D721Med (cell line): ENCODE results near the gene CTU1.

ENCODE experiments used
- DNase-seq: peaks from one replicate; pipeline ENCODE4 v3.0.0; 2011; ENCODE audit warnings: low spot score; ENCODE audit not compliant: insufficient read length
- FAIRE-seq: peaks from 2 replicates; lab custom pipeline; 2011; peaks lifted over from hg19 to GRCh38; lab: Jason Lieb, UNC
- TF ChIP-seq, protein P1 (sequence below): IDR thresholded peaks from 2 replicates; pipeline ENCODE4 v1.5.1; 2012; ENCODE audit warnings: mild to moderate bottlenecking, control low read depth; ENCODE audit not compliant: insufficient read depth; ENCODE audit errors: missing control alignments

Gene CTU1

GRCh38 chr19:51103926-51104341 lies 4.3 kb downstream of the CTU1 start:
- DNase-seq (no peak), FAIRE-seq (no peak)
- TF ChIP-seq, protein P1, sequence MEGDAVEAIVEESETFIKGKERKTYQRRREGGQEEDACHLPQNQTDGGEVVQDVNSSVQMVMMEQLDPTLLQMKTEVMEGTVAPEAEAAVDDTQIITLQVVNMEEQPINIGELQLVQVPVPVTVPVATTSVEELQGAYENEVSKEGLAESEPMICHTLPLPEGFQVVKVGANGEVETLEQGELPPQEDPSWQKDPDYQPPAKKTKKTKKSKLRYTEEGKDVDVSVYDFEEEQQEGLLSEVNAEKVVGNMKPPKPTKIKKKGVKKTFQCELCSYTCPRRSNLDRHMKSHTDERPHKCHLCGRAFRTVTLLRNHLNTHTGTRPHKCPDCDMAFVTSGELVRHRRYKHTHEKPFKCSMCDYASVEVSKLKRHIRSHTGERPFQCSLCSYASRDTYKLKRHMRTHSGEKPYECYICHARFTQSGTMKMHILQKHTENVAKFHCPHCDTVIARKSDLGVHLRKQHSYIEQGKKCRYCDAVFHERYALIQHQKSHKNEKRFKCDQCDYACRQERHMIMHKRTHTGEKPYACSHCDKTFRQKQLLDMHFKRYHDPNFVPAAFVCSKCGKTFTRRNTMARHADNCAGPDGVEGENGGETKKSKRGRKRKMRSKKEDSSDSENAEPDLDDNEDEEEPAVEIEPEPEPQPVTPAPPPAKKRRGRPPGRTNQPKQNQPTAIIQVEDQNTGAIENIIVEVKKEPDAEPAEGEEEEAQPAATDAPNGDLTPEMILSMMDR: no peak

GRCh38 chr19:51102991-51103390 lies 5.2 kb downstream of the CTU1 start:
- TF ChIP-seq, protein P1: no peak
- DNase-seq: no peak
- no peak for FAIRE-seq

- DNase-seq (no peak), FAIRE-seq (no peak)
- TF ChIP-seq, protein P1: no peak
These were observed 6.9 kb downstream of the CTU1 start for GRCh38 chr19:51101171-51101865.

DNA sequence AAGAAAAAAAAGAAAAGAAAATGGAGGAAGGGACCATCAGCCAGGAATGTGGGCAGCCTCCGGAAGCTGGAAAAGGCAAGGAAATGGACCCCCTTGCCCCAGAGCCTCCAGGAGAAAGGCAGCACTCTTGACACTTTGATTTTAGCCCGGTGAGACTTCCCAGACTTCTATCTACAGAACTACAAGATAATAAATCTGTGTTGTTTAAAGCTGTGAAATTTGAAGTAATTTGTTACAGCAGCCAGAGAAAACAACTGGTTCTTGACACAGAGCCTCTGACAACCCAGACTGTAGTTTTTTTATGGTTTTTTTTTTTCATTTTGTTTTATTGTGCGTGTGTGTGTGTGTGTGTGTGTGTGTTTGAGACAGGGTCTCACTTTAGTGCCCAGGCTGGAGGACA lies 7.6 kb downstream of the CTU1 start:
- no peak for DNase-seq
- no peak for FAIRE-seq
- TF ChIP-seq, protein P1: no peak

GRCh38 chr19:51099047-51099382 lies 9.2 kb downstream of the CTU1 start:
- TF ChIP-seq, protein P1: no peak
- FAIRE-seq: no peak
- DNase-seq: no peak

- FAIRE-seq: no peak
- TF ChIP-seq, protein P1: no peak
- DNase-seq: no peak
These were observed 9.7 kb downstream of the CTU1 start for GRCh38 chr19:51098365-51099046.

DNA sequence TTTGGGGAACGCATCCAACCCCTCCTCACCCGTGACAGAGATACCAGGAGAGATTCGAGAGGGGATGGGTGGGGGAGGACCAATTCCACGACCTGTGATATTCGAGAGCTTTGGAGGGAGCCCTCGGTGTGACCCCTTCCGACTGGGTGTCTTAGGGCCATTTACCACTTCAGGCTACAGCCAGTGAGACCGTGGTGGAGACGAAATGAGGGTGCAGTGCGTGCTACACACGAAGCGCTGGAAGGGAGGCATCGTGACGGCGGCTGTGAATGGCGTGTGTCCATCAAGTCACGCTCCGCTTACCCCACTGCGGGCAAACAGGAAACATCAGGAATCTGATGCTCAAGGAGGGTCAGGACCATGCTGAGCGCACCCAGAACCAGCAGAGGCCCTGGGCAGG lies 10.4 kb downstream of the CTU1 start:
- FAIRE-seq (no peak), DNase-seq (no peak)
- TF ChIP-seq, protein P1: no peak
